ENCODE data around the gene SMAD3. TPM values are rescaled to one million over a fixed set of nuclear protein-coding genes. Genes with fewer than 3 reads are reported as not detected.

SMAD3 gene
- total RNA-seq, 4 donors from 2014 or later = 21.2 to 32.3 (median 24.2) TPM

GRCh38 chr15:67202991-67203390 lies 137.6 kb downstream of the SMAD3 start:
- peaks cover 0 to 17% (median 10%) of the 10 kb centered on the region in 4 donors for H3K4me1 ChIP-seq
- 100% methylated on average over 1 of the region's 1 CpG for WGBS
- intact Hi-C loops (cut with DNase I) = no loop called here
- TF ChIP-seq CTCF (IDR thresholded peaks at IDR 0.05) = no peak
- no peak for TF ChIP-seq POLR2A (IDR thresholded peaks at IDR 0.05; ENCODE audit: low read depth)
- TF ChIP-seq EP300 (IDR thresholded peaks at IDR 0.05) = no peak
- no peak for TF ChIP-seq POLR2AphosphoS5 (IDR thresholded peaks at IDR 0.05)
- no peak overlapping the region for H3K27ac ChIP-seq (replicated peaks in 1 of 4)
- peaks cover 0 to 44% (median 18%) of the 10 kb centered on the region in 4 donors for H3K36me3 ChIP-seq
- no peak for DNase-seq (ENCODE audit: extremely low spot score)
- no peaks in the 10 kb centered on the region for H3K9me3 ChIP-seq
- no peaks in the 10 kb centered on the region for H3K27me3 ChIP-seq
- no peak overlapping the region for H3K4me3 ChIP-seq

GRCh38 chr15:67207555-67208207 lies 142.3 kb downstream of the SMAD3 start:
- no peak overlapping the region for H3K4me3 ChIP-seq
- peaks cover 0 to 3% (median under 1%) of the 10 kb centered on the region in 4 donors for H3K4me1 ChIP-seq
- 98% methylated on average over 3 of the region's 3 CpGs for WGBS
- H3K27me3 ChIP-seq = no peaks in the 10 kb centered on the region
- no peak for DNase-seq (ENCODE audit: extremely low spot score)
- H3K27ac ChIP-seq (replicated peaks in 1 of 4) = no peak overlapping the region
- H3K36me3 ChIP-seq = peaks cover 0 to 43% (median 15%) of the 10 kb centered on the region in 4 donors
- intact Hi-C loops (cut with DNase I) = no loop called here
- TF ChIP-seq POLR2A (IDR thresholded peaks at IDR 0.05; ENCODE audit: low read depth) = no peak
- TF ChIP-seq EP300 (IDR thresholded peaks at IDR 0.05) = no peak
- no peak for TF ChIP-seq POLR2AphosphoS5 (IDR thresholded peaks at IDR 0.05)
- no peak for TF ChIP-seq CTCF (IDR thresholded peaks at IDR 0.05)
- no peaks in the 10 kb centered on the region for H3K9me3 ChIP-seq

- 77% methylated on average over 2 of the region's 2 CpGs for WGBS
- H3K4me3 ChIP-seq = no peak overlapping the region
- no peak overlapping the region for H3K27ac ChIP-seq (replicated peaks in 1 of 4)
- H3K4me1 ChIP-seq = peaks cover 0 to 5% (median 4%) of the 10 kb centered on the region in 4 donors
- no peak for DNase-seq (ENCODE audit: extremely low spot score)
- H3K36me3 ChIP-seq = peaks cover 0 to 37% (median 15%) of the 10 kb centered on the region in 4 donors
- H3K27me3 ChIP-seq = no peaks in the 10 kb centered on the region
- no peaks in the 10 kb centered on the region for H3K9me3 ChIP-seq
- intact Hi-C loops (cut with DNase I) = no loop called here
- TF ChIP-seq CTCF (IDR thresholded peaks at IDR 0.05) (no peak), POLR2AphosphoS5 (IDR thresholded peaks at IDR 0.05) (no peak), EP300 (IDR thresholded peaks at IDR 0.05) (no peak), POLR2A (IDR thresholded peaks at IDR 0.05; ENCODE audit: low read depth) (no peak)
Measured at GRCh38 chr15:67208396-67208795, 143.0 kb downstream of the SMAD3 start.

DNA sequence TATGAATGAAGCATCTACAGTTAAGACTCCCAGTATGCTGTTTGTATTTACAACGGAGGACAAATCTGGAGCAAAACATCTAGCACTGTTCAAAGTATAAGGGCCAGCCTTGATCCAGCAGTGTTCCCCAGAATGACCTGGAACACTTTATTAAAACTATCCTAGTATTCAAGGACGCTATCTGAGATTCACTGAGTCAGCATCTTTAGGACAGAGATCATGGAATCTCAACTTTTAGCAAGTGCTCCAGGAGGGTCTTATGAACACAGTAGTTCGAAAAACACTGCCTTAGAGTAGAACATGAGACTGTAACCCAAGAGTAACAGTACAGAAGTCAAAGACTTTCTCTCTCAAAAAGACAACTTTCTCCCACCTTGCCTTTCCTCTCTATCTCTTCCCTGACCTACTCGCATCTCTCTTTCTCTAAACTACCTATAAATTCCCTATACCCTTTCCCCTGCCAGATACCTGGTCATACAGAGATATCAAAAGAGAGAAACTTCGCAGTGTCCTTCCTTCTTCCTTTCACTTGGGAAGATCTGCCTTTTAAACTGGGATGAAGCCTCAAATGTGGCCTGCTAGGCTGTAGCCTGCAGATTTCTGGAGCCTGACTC lies 145.3 kb downstream of the SMAD3 start:
- WGBS = 97% methylated on average over 5 of the region's 5 CpGs

More for the DNA sequence above, 145.3 kb downstream of the SMAD3 start:
- Histone ChIP-seq H3K4me3 (no peak overlapping the region), H3K36me3 (peaks cover 0 to 26% (median 12%) of the 10 kb centered on the region in 4 donors), H3K4me1 (peaks cover 0 to 5% (median 4%) of the 10 kb centered on the region in 4 donors), H3K27me3 (no peaks in the 10 kb centered on the region), H3K27ac (replicated peaks in 1 of 4) (no peak overlapping the region), H3K9me3 (no peaks in the 10 kb centered on the region)
- no peak for DNase-seq (ENCODE audit: extremely low spot score)
- no peak for TF ChIP-seq EP300 (IDR thresholded peaks at IDR 0.05)
- no peak for TF ChIP-seq POLR2AphosphoS5 (IDR thresholded peaks at IDR 0.05)
- TF ChIP-seq POLR2A (IDR thresholded peaks at IDR 0.05; ENCODE audit: low read depth) = no peak
- no peak for TF ChIP-seq CTCF (IDR thresholded peaks at IDR 0.05)
- intact Hi-C loops (cut with DNase I) = no loop called here

Measured in esophagus muscularis mucosa (tissue), 4 donors.